Endometrial microvascular endothelial cells (primary cell): ENCODE measurements around the gene LRRC4C. TPM values are rescaled to one million over a fixed set of nuclear protein-coding genes. Genes with fewer than 3 reads are reported as not detected.

ENCODE experiments used
- in situ Hi-C: cut with HindIII; loops from 2 replicates; pipeline ENCODE4 v1.10.0; 2017; ENCODE audit warnings: low sequenced_read_pairs, low pct_unique_long_range_greater_than_20kb; ENCODE audit errors: inconsistent ontology term
- total RNA-seq: library from RNA; depleted of rRNA; stranded (reverse); fragments of >200 nt; gene quantifications from one replicate; pipeline ENCODE4 v1.2.3, GENCODE V29; 2015; ENCODE audit errors: inconsistent ontology term

Gene LRRC4C
- total RNA-seq, 1 donor from 2014 or later = not detected

- in situ Hi-C loops = no loop called here
Observed at GRCh38 chr11:41190437-41191082, 268.9 kb downstream of the LRRC4C start.

- in situ Hi-C loops = no loop called here
Observed at GRCh38 chr11:41189701-41190436, 269.6 kb downstream of the LRRC4C start.

- in situ Hi-C loops = no loop called here
Observed at GRCh38 chr11:41177791-41178190, 281.7 kb downstream of the LRRC4C start.

- in situ Hi-C loops = no loop called here
Observed at GRCh38 chr11:41175304-41175972, 284.0 kb downstream of the LRRC4C start.

- in situ Hi-C loops = no loop called here
Observed at GRCh38 chr11:41146326-41146725, 313.1 kb downstream of the LRRC4C start.

GRCh38 chr11:41145420-41145819 is 314.0 kb downstream of the LRRC4C start:
- in situ Hi-C loops = no loop called here

- in situ Hi-C loops = no loop called here
Observed at GRCh38 chr11:41134971-41135370, 324.5 kb downstream of the LRRC4C start.

GRCh38 chr11:41133023-41133422 is 326.4 kb downstream of the LRRC4C start:
- in situ Hi-C loops = no loop called here

GRCh38 chr11:41121600-41121999 is 337.9 kb downstream of the LRRC4C start:
- in situ Hi-C loops = no loop called here

GRCh38 chr11:41119484-41119883 is 340.0 kb downstream of the LRRC4C start:
- in situ Hi-C loops = no loop called here

- in situ Hi-C loops = no loop called here
Observed at GRCh38 chr11:41118521-41118920, 340.9 kb downstream of the LRRC4C start.

- in situ Hi-C loops = no loop called here
Observed at GRCh38 chr11:41116970-41117369, 342.5 kb downstream of the LRRC4C start.

- in situ Hi-C loops = no loop called here
Observed at GRCh38 chr11:41115066-41115465, 344.4 kb downstream of the LRRC4C start.

GRCh38 chr11:41113160-41113559 is 346.3 kb downstream of the LRRC4C start:
- in situ Hi-C loops = no loop called here

- in situ Hi-C loops = no loop called here
Observed at GRCh38 chr11:41110527-41110926, 348.9 kb downstream of the LRRC4C start.

- in situ Hi-C loops = no loop called here
Observed at GRCh38 chr11:41102471-41102870, 357.0 kb downstream of the LRRC4C start.

- in situ Hi-C loops = no loop called here
Observed at GRCh38 chr11:41099654-41100053, 359.8 kb downstream of the LRRC4C start.

- in situ Hi-C loops = no loop called here
Observed at GRCh38 chr11:41085123-41085522, 374.3 kb downstream of the LRRC4C start.

- in situ Hi-C loops = no loop called here
Observed at GRCh38 chr11:41081756-41082285, 377.6 kb downstream of the LRRC4C start.

GRCh38 chr11:41074318-41074717 is 385.1 kb downstream of the LRRC4C start:
- in situ Hi-C loops = no loop called here
